GM06990 (cell line): ENCODE measurements around the gene CEMP1.

Experiments
- DNase-seq: peaks from one replicate; pipeline ENCODE4 v3.0.0-alpha.2; 2011; ENCODE audit not compliant: insufficient read length; ENCODE audit errors: extremely low read depth
- H3K27me3 ChIP-seq: replicated peaks from 2 replicates; pipeline ENCODE4 v1.6.0; 2011; ENCODE audit warnings: low read length; ENCODE audit not compliant: control insufficient read depth, insufficient read depth
- H3K36me3 ChIP-seq: 2 replicates; pipeline ENCODE4 v1.5.1; 2011; ENCODE audit warnings: low read length; ENCODE audit not compliant: control insufficient read depth, insufficient read depth
- H3K4me3 ChIP-seq: replicated peaks from 2 replicates; pipeline ENCODE4 v1.5.1; 2011; ENCODE audit warnings: low read depth, mild to moderate bottlenecking, control low read depth, low read length
- CTCF ChIP-seq: IDR thresholded peaks from 2 replicates; pipeline ENCODE4 v1.5.1; 2011; ENCODE audit warnings: low read length, control low read depth, mild to moderate bottlenecking, inconsistent platforms; ENCODE audit not compliant: insufficient read depth, poor library complexity, severe bottlenecking

CEMP1 gene

DNA sequence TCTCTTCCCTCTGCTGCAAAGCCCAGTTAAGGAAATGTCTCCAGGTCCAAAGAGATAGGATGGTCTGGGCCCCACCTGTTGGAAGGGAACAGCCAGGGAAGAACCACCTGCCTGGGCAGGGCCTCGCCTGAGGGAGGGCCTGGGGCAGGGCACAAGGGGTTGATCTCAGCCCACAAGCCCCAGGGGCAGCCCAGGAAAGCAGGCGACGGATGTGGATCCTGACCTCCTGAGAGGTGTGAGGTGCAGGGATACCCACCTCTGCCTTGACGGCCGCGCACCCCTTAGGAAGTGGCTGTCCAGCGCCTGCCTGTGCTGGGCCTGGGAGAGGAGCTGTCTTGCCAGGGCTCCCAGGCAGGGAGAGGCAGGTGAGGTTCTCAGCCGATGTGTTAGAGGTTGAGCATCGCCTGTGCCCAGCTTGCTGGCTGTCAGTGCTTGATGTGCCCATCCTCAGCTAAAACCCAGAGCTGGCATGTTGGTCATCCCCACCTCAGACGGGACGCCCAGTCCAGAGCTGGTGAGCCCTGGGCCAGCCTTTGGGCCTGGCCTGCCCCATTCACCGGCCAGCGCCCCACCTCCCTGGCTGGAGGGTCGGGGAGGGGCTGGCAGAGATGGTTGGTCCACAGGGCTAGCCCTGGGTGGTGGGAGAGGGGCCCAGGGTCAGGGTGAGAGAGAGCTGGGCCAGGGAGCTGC lies 434 bp downstream of the CEMP1 start:
- H3K36me3 ChIP-seq = peaks cover 24% of the 10 kb centered on the region
- no peak for DNase-seq
- no peak for TF ChIP-seq CTCF
- no peak overlapping the region for H3K4me3 ChIP-seq
- no peaks in the 10 kb centered on the region for H3K27me3 ChIP-seq

GRCh38 chr16:2529961-2530628 lies 1.1 kb downstream of the CEMP1 start:
- H3K36me3 ChIP-seq = peaks cover 24% of the 10 kb centered on the region

GRCh38 chr16:2529061-2529931 lies 1.9 kb downstream of the CEMP1 start:
- H3K27me3 ChIP-seq = no peaks in the 10 kb centered on the region
- no peak overlapping the region for H3K4me3 ChIP-seq
- peaks cover 24% of the 10 kb centered on the region for H3K36me3 ChIP-seq
- no peak for TF ChIP-seq CTCF
- DNase-seq = no peak

More at GRCh38 chr16:2529961-2530628, 1.1 kb downstream of the CEMP1 start:
- H3K27me3 ChIP-seq = no peaks in the 10 kb centered on the region
- no peak overlapping the region for H3K4me3 ChIP-seq
- TF ChIP-seq CTCF = no peak
- no peak for DNase-seq

DNA sequence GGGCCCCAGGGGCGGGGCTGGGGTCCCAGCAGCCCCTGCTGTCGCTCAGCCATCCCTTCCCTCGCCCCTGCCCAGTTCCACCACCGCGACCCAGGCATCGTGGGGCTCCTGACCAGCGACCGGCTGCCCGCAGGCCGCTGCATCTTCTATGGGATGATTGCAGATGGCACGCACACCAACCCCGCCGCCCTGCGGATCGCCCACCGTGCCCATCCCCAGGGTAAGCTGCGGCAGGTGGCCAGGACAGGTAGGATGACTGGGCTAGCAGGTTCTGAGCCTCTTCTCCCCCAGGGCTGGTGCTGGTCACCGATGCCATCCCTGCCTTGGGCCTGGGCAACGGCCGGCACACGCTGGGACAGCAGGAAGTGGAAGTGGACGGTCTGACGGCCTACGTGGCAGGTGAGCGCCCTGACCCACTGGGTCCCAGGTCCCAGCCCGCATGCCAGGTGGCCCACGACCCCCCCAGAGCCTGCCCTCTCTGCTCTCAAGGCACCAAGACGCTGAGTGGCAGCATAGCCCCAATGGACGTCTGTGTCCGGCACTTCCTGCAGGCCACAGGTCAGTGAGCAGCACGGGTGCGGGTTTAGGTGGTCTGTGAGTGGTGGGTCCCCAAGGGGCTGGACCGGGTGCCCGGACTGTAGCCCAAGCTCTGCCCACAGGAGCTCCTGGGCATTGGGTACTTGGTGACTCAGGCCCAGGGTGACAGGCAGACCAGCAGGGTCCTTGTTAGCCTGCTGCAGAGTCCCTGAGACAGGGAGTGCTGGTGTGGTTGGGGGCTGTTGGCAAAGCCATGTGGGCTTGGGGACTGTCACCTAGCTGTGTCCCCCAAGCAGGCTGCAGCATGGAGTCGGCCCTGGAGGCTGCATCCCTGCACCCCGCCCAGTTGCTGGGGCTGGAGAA lies 2.8 kb downstream of the CEMP1 start:
- H3K4me3 ChIP-seq = no peak overlapping the region
- H3K27me3 ChIP-seq = no peaks in the 10 kb centered on the region
- TF ChIP-seq CTCF = no peak
- peaks cover 31% of the 10 kb centered on the region for H3K36me3 ChIP-seq
- DNase-seq = no peak

DNA sequence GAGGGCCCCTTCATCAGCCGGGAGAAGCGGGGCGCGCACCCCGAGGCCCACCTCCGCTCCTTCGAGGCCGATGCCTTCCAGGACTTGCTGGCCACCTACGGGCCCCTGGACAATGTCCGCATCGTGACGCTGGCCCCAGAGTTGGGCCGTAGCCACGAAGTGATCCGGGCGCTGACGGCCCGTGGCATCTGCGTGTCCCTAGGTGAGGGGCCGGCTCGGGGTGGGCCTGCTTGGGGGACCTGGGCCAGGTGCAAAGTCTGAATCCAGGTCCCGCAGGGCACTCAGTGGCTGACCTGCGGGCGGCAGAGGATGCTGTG lies 3.5 kb downstream of the CEMP1 start:
- H3K27me3 ChIP-seq = no peaks in the 10 kb centered on the region
- no peak for DNase-seq
- H3K36me3 ChIP-seq = peaks cover 31% of the 10 kb centered on the region
- TF ChIP-seq CTCF = no peak
- no peak overlapping the region for H3K4me3 ChIP-seq
